Fibroblast of skin of right biceps (primary cell): ENCODE measurements around the gene SPAAR.
"Not testable (repeated sequence)": the region's sequence is repeated elsewhere in the genome, so short reads cannot be mapped to it uniquely, and the experiment has no call there.

Experiments used
- DNase-seq: peaks from one replicate; pipeline ENCODE4 v3.0.0-alpha.2; 2013

SPAAR gene

DNA sequence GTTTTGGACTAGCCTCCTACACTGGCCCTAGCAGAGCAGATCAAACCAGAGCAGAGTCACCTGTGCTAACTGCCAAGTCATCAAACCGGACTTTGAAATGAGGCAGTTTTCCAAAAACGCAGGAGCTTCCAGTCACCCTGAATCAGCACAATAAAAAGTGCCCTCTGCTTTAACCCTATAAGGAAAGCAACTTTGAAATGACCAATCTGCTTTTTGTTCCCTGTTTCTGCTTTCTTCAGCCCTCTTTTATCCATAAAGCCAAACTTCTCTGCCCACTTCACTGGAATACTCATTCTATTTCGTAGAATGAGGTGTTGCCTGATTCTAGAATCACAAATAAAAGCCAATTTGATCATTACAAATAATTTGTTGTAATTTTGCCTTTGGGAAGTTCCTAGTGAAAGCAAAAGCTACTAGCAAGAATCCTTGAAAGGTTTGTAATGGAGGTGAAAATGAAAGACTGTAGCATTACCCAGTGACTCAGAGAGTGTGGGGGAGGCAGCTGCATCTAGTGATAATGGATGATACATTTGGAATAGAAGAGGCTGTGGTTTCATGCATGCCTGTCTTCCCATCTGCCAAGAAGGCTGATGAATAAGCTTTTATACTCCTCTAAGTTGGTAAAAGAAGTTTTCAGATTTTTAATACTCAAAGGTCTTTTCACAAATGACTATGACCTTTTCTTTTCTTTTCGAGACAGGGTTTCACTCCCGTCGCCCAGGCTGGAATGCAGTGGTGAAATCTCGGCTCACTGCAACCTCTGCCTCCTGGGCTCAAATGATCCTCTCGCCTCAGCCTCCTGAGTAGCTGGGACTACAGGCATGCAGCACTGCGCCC is 14.9 kb downstream of the SPAAR start:
- peak; percentile 97 for DNase-seq

DNA sequence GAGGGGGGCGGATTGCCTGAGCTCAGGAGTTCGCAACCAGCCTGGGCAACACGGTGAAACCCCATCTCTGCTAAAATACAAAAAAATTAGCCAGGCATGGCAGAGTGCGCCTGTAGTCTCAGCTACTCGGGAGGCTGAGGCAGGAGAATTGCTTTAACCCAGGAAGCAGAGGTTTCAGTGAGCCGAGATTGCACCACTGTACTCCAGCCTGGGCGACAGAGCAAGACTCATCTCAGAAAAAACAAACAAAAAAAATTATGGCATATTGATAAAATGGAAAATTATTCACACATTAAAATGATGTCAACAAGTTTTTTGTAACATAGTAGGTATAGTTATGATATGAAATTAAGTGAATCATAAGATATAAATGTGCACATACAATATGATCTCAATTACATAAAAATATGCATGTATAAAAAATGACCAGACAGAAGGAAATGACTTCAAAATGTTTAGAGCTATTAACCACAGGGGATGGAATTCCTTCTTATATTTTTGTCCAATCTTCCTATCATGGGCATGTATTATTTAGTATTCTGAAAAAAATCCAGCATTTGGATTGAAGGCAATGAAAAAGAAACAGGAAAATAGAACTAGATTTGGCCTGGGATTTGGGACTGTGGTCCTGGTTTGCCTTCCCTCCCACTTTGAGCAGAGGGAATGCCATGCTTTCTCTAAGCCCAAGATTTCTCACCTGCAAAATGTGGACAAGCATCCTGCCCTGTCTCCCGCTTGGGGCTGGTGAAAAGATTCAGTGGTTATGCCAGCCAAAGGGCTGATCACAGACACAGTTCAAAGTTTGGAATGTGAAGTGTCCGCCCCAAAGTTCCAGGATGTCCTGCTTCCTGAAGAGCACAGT is 19.5 kb downstream of the SPAAR start:
- DNase-seq, result peak; percentile 78

DNA sequence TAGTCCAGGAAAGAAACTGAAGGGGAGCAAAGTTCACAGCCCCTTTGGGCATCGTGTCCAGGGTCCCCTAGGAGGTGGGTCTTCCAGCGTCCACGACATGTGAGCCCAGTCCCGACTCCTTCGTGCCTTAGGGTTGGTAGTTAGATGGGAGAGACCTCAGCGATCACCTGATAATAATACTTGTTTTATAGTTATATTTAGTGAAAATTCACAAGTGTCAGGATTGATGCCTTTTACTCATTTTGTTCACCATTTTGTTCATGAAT is 20.1 kb downstream of the SPAAR start:
- DNase-seq, result no peak

DNA sequence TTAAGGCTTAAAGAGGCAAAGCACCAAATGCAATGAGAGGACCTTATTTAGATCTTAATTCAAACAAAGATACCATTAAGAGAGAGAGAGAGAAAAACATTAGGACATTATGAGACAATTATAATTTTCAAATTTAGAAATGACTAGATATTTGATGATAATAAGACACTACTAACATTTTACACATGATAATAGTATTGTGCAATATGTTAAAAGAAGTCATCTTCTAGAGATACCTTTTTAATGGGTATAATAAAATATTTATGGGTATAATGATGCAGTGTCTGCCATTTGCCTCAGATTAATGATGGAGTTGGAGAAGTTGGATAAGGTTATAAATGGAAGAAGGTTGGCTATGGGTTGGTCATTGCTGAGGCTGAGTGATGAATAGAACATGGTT is 21.2 kb downstream of the SPAAR start:
- no peak for DNase-seq

DNA sequence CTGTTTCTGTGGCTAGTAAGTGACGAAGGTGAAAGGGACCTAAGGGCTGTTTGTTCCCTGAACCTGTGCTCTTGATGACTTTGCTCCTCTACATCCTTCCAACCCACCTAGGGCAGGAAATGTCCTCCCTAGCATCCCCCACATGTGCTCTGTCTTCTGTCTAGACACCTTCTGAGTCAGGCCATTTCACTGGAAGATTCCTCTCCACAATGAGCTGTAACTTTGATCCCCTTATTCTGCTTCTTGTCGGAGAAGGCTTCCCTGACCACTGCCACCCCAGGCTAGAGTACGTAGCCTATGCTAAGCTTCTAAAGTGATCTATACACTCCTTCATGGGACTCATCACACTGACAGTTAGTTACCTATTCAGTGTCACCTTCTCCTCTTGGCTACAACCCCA is 21.7 kb downstream of the SPAAR start:
- no peak for DNase-seq

DNA sequence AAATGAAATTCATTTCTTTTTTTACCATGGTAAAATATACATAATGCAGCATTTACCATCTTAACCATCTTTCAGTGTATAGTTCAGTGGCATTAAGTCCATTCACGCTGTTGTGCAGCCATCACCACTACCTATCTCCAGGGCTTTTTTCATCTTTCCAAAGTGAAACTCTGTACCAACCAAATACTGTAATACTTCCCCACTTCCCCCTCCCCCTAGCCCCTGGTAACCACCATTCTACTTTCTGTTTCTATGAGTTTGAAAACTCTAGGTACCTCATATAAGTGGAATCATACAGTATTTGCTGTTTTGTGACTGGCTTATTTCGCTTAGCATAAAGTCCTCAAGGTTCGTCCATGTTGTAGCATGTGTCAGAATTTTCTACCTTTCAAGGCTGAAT is 23.4 kb downstream of the SPAAR start:
- DNase-seq, result no peak

DNA sequence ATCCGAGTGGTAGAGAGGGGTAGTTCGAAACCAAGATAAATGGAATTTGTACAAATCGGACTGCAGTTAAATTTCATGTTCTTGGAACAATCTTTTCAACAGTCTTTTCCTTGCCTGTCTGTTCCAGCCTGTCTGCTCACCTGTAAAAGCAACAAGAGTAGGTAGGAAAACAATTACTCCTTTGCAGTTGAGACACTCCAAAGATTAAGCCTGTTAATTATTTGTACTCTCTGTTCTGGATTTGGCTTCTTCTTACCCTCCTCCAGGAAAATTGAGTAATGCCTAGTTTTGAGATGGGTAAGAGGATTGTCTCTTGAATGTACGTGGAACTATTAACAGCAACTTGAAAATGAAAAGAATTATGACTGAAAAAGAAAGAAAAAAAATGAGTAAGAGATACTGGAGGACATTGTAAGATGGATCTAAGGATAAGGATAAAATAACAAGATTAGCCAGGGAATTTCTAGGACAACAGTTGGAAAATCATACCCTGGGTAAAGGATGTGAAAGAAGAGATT is 24.3 kb downstream of the SPAAR start:
- DNase-seq, result no peak

DNA sequence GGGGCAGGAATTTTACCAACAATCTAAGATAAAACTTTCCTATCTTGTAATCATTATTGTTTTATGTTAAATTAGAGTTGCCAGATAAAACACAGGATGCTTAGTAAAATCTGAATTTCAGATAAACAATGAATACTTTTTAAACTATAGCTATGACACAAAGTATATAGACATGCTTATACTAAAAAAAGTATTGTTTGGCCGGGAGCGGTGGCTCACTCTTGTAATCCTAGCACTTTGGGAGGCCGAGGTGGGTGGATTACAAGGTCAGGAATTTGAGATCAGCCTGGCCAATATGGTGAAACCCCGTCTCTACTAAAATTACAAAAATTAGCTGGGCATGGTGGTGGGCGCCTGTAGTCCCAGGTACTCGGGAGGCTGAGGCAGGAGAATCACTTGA is 24.8 kb downstream of the SPAAR start:
- not testable (repeated sequence) for DNase-seq

DNA sequence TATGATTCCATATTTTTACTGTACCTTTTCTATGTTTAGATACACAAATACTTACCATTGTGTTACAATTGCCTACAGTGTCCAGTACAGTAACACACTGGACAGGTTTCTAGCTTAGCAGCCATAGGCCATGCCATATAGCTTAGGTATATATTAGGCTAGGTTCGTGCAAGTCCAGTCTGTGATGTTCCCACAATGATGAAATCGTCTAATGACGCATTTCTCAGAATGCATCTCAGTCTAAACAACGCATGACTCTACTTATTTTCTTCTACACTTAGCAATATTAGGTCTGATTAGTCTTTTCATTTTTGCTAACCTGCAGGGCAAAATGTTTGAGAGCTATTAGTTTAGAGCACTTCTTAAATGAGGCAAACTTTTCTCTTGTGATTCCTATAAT is 26.0 kb downstream of the SPAAR start:
- no peak for DNase-seq

DNA sequence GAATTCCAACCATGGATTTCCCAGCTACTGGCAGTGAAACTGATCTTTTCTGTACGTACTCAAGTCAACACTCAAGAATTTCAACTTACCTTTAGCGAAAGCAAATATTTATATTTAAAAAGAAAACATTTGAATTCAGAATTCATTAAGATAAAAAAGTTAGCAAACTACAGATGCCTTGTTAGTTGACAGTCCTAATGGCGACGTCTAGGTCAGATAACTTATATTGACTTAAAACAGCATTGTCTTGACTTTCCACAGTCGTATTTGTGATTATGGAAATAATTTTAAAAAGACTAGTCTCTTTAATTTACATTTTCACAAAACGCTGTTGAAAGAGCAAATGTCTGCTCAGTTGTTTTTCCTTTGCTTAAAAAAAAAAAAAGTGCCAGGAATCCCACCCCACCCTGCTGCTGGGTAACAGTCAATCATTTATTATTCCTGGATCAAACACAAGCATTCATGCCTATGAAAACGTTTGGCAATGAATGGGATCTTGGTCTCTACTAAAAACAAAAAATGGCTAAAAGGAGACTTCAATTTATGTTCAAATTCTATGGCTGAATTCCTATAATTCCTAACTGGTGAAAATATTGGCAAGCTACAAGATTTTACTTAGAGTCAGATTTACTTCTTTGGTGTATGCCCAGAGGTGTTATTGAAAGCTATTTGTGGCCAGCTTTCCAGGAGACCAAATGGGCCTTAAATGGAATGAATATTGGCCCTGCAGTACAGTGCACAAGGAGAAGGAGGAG is 26.6 kb downstream of the SPAAR start:
- peak; percentile 93 for DNase-seq

DNA sequence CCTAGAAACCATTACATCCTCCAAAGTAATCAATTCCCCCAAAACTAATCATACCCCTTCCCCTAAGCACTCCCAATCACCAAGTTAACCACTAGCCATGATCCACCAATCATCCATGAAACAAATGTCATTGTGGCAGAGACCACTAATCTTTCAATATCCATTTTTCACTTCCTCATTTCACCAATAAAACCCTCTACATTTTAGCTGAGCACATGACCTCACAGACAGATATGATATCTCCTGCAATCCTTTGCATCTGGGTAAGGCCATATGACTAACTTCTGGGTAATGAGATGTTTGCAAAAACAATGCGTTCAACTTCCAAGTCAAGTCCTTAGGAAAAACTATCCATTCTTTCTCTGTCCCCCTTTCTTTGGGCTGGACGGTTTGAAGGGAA is 27.9 kb downstream of the SPAAR start:
- peak; percentile 56 for DNase-seq

DNA sequence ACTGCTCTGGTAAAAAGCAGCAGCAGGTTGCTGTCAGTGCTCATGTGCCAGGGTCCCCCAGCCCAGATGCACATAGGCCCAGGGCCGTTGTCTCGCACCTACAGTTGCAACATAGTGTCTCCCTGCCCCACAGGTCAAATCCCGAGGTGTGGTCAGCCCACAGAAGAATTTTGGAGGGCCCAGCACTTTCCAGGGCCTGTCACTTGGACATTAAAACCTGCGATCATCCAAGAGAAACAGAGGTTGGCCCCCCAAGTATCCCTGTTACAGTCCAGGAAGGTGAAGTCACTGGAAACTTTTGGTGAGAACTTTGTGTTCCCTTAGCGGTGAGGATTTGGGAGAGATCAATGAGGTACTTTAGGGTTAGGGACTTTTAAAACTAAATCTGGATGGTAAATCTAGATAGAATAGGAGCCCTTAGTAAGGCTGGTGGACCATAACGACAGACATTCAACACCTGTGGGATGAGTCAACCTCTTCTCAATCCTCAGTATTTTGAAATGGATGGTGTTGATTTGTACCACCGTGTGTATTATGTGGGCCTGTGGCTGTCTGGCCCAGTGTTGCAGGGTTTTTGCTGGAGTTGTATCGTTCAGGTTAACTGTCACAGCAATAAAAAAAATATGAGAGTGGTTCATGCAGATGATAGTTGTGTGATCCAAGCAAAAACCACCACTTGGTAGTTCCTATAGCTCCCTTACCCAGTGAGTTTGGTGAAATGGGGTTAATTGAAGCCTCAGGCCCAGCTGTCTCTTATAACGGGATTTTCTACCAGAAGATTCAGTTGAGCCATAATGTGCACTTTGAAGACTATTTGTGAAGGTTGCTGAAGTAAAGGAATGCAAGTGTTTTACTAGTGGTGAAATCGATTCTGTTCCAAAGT is 29.4 kb downstream of the SPAAR start:
- no peak for DNase-seq

DNA sequence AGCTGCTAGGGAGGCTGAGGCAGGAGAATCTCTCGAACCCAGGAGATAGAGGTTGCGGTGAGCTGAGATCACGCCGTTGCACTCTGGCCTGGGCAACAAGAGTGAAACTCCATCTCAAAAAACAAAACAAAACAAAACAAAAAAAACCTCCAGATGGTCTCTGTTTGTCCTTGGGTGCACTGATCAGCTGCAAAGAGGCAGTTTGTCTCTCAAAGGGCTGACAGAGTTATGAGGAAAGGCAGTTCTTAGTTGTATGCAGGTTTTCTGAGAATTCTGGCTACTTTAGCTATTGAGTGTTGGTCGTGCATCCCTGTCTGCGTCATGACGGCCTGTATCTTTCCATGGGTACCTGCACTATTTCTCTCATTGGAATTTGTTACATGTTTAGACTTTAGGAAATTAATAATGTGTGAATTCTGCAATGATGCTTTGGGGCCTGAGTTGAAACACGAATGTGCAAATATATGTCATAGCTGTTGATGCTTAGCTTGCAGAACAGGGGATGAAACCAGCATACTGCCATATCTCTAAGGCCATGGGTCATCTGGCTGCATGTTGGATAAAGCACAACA is 30.5 kb downstream of the SPAAR start:
- no peak for DNase-seq

DNA sequence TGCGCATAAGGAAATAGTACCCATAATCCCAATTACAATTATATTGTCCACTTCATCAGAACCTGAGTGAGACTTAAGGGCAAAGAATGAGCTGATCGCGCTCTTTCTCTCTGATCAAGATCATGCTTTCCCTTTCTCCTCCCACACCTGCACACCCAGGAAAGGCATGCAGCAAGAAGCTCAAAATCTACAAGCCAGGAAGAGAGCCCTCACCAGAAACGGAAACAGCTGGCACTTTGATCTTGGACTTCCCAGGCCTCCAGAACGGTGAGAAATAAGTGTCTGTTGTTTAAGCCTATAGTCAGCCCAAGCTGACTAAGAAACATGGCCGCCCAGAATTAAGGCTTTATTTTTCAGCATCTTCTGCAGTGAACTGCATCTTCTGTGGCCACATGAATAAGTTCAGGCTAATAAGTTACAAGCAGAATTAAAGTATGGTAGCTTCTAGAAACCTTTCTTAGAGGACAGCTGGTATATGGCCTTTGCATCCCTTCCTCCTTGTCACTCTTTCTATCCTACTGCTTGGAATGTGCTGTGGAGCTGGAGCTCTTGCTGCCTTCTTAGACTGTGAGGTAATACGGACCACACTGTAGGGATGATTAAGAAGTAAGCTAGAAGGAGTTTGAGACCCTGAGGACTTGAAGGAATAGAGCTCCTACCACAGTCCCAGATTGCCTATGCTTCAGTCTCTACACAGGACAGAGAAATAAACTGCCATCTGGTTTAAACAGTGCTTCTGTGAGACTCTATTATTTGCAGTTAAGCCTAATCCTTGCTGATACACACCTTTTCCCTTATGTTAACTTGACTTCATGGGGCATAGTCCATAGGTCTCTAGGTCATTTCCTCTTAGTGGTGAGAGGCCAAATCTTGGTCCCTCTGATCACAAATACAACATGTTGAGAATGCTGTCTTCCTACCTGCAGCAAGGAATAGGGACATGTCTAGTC is 31.4 kb downstream of the SPAAR start:
- no peak for DNase-seq

DNA sequence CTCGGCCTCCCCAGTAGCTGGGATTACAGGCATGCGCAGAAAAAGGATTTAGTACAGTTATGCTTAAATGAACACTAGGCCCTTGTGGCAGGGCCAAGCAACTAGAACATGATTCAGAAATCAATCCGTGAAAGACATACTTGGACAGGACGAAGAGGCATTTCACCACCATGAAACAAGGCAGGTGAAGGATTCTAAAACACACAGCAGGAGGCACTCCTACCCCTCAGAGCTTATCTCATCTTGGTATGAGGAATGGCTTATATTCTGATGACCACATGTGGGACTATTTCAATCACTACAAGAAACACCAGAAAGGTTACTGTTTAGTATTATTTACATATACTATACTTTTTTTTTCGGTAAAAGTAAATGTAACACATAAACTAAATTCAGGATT is 33.0 kb downstream of the SPAAR start:
- DNase-seq, result no peak

DNA sequence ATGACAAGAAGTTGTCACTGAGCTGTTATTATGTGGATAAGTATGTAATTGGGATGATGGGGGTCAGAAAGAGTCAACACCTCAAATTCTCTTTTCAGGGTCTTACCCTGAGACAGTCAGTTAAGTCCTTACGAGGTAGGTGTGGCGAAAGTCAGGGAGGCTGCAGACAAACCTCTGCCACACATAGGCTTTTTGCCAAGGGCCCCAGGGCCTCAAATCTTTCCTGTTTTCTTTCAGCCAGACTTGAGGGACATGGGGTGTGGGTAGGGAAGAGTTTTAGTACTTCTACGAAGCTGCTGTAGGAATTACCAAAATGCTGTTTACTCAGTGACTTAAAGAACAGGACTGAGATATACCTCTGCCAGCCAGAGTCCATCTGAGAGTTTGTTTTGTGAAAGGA is 34.9 kb downstream of the SPAAR start:
- DNase-seq, result no peak

DNA sequence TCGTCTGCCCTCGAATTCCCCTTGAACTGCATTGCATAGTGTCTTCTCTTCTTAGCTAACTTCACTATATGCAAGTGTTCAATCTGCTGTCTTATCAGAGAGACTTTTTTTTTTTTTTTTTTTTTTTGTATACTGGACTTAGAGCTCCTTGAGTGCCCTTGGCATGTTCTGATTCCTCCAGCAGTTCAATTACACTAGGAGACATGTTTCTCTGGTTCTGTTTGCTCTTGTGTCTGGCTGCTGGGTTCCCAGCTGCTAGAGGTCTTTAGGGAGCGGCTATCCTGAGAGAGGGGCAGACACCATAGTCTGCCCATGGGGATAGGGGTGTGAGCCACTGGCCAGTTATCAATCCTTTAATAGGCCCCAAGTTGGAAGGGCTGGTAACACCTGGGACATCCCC is 35.6 kb downstream of the SPAAR start:
- DNase-seq, result no peak

DNA sequence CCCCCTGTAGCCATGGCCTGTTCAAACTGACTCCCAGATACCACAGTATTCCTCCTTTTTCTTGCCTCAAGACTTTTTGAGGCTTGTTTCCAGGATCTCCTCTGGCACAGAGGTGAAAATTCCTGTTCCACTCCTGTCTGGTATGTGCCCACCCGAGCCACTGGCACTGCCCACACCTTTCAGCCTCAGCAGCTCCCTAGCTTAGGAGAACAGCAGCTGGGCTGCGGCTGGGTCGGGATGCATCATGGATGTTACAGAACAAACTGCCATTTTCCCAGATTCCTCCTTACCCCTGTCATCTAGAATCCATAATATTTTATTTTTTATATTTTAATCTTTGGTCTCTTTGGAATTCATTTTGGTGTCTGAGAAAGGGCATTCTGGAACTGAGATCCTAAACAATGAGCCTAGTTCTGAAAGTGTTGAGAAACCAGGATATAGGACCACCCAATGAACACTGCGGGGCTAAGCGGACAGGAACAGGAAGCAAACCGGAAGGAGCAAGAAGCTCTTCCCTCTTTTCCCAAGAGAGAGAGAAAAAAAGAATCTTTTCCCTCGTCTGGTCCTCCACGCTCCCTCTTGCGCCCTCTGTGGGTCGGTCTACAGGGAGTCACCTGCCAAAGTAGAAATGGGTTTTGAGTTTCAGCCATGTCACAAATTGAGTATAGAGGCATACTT is 36.2 kb downstream of the SPAAR start:
- DNase-seq, result peak; percentile 90

DNA sequence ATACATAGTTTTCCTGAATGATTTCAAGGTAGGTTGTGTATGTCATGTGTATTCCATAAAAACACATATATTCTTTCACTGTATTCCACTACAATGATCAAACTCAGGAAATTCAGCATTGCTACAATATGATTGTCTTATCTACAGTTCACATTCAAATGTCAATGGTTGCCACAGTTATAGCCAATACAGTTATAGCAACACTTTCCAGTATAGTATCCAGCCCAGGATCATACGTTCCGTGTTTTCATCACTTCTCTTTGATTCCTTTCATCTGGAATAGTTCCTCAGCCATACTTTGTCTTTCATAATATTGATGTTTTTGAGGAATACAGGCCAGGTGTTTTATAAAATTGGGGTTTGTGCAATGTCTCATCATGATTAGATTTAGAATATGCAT is 39.2 kb downstream of the SPAAR start:
- no peak for DNase-seq

DNA sequence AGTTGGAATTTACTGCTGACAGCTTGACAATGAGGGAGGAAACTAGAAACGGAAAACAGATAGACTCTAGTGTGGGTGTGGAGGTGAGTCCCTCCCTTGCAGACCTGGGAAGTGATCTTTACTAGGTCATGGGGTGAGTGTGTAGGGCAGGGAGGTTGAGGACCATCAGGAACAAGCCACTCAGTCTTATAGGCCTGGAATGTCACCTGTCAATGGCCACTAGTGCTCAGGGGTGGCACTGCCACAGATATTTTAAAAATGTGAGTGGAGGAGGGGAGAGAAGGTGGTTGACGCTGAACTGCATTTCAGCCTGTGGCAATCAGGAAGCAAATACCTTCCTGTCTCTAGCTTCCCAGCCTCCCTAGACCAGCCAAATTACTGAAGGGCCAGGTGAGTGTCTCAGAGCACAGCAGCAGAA is 39.6 kb downstream of the SPAAR start:
- DNase-seq, result no peak
